HG02840 (cell line): ENCODE results near the gene TMEM138.

Experiments
- ATAC-seq: cut with Tn5 transposase; IDR thresholded peaks from one replicate; pipeline ENCODE4 v1.9.1; 2021; ENCODE audit warnings: mild to moderate bottlenecking, moderate library complexity, moderate number of reproducible peaks; ENCODE audit not compliant: unreplicated experiment, low FRiP score

TMEM138 gene

DNA sequence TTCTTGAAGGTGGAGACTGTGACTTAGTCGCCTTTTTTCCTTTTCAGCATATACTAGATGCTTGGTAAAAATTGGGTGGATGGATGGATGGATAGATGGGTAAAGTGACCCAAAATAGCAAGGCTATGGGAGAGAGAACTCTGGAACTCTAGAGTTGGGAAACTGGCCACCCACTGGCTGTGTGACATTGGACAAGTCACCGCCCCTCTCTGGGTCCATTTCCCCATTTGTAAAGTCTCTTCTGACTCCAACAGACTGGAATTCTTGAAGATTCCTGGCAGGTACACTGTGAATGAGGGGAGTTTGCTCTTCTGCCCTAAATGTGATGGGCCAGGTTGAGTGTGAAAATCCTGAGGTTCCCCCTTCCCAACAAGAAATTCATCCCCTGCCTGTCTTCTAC lies 21.2 kb upstream of the TMEM138 start:
- no peak for ATAC-seq

DNA sequence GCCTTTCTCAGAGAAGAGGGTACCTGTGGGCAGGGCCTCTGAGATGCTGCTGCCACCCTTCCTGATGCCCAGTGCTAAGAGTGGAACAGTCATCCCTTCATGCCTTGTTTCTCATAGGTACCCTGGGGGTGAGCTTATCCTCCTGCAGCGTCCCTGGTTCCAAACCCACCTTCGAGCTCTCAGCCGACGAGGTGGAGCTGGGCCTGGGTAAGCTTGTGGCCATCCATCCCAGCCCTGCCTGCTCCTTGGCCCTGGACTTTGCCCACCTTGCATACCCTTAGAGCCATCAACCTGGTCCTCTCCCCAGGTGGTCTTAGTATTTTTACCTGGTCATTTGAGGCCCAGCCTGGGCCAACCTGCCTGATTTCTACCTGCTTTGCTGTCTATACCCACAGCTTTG lies 20.5 kb upstream of the TMEM138 start:
- ATAC-seq: no peak

DNA sequence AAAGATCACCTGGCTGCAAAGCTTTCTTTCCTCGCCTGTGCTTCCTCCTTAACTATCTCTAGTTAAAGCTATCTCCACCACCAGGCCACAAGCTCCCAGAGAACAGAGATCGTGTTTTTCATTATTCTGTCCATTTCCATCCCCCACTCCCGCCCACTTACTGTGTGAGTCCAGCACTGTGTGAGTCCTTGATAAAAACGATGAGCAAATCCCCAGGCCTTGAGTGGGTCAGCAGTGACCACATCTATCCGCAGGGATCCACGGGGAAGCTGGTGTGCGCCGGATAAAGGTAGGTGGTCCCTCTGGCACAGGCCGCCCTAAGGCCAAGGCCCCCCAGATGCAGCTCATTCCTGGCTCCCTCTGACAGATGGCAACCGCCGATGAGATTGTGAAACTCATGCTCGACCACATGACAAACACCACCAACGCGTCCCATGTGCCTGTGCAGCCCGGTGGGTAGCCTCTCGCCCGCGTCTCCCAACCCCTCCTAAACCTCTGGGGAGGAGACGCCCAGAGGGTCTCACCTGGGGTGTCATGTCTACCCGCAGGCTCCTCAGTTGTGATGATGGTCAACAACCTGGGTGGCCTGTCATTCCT lies 19.9 kb upstream of the TMEM138 start:
- no peak for ATAC-seq

DNA sequence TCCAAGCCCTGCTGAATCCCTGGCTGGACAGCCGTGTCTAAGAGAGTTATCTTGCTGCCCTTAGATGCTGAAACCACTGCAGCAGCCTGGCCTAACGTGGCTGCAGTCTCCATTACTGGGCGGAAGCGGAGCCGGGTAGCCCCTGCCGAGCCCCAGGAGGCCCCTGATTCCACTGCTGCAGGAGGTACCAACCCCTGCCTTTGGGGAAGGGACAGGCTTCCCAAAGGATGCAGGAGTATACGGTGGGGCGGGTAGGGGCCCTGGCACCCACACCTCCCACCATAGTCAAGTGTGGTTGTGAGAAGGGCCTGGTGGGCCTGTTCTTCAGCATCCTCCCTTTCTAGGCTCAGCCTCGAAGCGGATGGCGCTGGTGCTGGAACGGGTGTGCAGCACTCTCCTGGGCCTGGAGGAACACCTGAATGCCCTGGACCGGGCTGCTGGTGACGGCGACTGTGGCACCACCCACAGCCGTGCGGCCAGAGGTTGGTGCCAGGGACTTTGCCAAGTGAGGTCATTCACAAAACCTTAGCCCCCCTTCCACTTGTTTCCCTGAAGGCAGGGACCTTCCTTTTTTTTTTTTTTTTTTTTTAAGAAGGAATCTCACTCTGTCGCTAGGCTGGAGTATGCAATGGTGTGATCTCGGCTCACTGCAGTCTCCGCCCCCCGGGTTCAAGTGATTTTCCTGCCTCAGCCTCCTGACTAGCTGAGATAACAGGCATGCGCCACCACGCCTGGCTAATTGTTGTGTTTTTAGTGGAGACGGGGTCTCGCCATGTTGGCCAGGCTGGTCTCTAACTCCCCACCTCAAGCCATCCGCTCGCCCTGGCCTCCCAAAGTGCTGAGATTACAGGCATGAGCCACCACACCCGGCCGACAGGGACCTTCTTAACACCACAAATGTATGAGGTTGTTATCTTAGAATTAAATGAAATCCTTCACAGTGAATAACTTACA lies 18.1 kb upstream of the TMEM138 start:
- no peak for ATAC-seq

DNA sequence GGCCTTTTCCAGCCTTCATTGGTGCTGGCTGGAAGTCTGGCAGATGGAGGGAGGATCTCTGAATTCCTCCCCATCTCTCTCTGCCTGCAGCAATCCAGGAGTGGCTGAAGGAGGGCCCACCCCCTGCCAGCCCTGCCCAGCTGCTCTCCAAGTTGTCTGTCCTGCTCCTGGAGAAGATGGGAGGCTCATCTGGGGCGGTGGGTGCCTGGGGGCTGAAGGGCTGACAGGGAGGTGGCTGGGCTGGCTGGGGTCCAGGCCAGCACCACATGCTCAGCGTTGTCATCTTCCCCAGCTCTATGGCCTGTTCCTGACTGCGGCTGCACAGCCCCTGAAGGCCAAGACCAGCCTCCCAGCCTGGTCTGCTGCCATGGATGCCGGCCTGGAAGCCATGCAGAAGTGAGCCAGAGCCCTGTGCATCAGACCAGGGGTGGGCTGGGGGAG lies 17.0 kb upstream of the TMEM138 start:
- no peak for ATAC-seq

DNA sequence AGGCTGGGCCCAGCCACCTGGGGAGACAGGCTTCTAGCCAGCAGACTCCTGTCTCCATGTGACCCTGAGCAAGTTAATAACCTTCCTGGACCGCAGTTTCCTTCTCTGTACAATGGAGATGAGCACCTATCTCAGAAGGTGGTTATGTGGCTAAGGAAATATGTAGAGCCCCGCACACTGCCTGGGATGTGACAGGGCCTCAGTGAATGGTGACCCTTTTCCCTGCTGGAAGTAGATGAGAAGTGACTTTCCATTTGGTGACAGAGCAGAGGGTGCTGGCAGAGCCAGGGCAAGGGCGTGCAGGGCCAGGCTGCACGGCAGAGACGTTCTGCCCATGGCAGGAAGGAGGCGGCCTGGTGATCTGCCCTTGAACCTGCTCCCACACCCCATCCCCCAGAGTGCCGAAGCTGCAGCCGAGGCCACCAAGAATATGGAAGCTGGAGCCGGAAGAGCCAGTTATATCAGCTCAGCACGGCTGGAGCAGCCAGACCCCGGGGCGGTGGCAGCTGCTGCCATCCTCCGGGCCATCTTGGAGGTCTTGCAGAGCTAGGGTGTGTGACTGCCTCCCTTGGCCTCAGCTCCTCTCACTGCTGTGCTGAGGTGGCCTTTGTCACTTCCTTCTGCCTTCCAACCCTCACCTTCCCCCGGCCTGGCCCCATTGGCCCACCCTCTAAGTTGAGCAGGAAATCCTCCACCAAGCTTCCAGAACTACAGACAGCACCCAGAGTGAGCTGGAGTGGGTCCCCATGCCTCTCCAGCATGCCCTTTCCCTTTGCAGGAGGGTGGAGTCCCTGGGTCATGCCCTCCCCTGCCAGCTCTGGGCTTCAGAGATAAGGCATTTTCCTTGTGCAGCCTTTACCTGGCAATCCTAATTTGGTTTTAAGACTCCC lies 16.0 kb upstream of the TMEM138 start:
- ATAC-seq: no peak

DNA sequence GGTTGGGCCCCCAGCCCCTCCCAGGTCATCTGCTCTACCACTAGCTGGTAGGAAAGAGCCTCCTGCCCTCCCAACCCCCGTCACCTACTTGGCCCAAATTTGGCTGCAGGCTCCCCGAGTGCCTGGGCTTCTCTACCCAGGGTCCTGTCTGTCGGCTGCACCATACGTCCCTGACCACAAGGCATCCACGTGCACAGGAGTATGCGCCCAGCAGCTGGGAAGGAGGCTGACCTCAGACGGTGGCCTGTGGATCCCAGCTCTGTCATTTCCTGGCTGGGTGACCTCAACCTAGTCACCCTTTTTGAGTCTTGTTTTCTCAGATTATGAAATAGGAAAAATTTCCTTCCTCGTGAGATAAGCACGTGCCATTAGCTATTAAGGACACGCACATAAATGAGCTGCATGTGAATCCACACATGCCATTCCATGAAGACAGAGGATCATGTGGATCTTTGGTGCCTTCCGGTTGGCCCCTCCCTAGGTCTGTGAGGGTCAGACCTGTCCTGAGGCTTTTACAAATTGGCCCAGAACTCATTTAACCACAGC lies 14.2 kb upstream of the TMEM138 start:
- no peak for ATAC-seq

DNA sequence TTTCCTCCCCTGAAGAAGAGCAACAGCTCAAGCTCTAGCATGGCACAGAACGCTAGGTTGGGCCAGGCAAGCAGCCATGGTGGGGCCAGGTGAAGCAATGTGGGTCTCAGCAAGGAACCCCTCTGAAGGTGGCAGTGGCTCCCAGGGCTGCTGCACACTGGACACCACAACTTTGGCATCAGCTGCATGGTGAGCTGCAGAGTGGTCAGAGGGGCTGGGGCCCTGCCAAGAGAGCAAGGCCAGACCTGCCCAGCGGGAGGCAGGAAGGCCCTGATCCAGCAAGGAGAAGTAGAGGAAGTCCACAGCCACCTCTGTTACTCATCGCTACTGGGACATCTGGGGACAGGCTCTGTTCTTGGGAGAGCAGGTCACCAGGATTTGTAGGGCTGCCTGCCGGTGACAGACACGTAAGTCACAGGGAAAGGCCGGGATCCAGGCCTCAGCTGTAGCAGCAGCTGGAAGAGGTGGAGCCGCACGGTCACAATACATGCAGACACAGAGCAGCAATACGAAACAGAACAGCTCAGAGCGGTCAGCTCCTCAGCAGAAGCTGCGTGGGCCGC lies 12.9 kb upstream of the TMEM138 start:
- no peak for ATAC-seq

DNA sequence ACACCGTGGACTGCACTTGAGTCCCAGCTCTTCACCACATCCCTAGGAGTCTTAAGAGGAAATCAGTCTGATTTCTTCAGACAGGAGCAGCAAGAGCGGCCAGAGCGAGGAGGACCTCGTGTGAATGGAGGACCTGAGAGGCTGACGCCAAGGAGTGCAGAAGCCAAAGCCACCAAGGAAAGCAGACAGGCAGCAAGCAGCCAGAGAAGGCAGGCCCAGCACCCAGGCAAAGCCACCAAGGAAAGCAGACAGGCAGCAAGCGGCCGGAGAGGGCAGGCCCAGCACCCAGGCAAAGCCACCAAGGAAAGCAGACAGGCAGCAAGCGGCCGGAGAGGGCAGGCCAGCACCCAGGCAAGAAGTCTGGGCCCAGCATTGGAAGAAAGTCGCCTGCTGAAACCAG lies 12.3 kb upstream of the TMEM138 start:
- ATAC-seq: no peak

DNA sequence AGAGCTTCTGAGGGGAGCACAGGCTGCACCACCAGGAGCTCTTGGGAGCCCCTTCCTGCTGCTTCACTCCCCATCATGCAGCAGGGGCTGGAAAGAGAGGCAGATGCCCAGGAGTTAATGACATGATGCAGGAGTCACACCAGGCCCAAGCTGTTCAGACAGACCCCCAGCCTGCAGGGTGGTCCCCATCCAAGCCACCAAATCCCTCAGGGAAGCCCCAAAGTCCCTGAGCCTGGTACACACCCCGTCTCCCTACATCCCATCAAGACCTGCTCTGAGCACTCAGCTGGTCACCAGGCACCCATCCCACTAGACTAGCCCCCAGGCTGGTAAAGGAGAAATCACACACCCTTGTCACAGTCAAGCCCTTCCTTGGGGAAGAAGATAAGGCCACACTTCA lies 11.8 kb upstream of the TMEM138 start:
- ATAC-seq: no peak

DNA sequence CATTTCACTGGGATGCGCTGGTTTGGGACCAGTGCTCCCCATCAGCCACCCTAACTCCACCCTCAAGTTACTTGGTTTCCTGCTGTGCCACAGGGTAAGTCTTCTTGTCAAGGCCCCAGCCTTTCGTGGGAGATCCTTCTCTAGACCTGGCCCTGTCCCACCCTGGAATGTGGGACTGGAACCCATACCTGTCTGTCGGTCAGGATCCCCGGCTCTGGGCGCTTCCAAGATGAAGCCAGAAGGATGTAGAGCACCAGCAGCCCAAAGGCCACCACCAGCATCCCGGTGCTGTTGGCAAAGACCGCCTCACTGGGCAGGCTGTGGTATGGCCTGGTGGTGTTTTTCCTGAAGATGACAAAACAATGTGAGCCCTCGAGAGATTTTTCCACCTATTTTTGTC lies 11.4 kb upstream of the TMEM138 start:
- no peak for ATAC-seq

DNA sequence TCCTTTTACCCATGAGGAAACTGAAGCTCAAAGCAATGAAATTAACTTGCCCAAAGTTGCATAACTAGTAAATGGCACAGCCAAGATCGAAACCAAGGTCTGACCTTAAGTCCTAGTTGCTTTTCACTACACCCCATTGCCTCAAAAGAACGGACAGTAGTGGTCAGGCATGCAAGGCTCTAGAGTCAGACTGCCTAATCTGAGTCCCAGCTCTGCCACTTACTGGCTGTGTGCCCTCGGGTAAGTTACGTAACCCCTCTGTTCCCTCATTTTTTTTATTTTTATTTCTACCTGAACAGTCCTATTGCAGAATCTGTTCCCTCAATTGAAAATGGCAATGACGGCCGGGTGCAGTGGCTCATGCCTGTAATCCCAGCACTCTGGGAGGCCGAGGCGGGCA lies 10.1 kb upstream of the TMEM138 start:
- no peak for ATAC-seq

DNA sequence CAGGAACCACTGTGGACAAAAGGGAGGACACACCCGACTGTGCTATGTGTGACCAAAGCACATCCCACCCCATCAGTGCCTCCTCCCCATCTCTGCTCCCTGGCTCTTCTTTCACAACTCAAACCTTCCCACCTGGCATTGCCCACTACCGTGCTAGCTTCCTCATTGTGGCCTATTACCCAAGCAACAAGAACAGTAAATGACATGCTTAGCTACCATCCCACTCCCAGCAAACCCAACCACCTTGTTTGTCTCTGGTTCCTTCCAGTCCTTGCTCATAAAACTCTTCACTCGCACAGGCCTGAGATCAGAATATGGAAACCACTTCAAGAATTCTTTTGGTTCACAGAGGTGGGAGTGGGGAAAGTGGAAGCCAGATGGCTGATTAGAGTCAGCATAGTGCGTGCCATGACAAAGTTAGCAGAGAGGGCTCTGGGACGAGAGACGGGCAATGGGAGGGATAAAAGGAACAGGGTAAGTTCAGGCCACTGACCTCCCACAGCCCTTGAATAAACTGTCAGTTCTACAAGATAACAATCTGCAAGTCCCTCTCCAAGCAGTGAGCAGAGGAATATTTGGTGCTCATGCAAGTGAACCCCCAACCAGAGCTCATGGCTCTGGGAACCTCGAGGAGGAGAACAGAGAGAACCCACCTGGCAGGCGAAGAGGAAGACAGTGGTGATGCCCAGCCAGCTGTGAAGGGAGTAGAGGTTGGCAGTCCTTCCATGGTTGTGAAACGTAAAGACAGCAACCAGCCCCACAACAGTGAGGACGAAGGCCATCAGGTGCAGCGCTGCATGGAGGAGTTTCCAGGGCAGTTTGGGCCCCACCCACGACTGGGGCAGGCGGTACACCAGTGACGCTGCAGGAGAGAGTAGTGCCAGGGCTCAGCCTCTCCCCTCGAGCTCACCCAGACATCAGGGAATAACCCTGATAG lies 8.8 kb upstream of the TMEM138 start:
- ATAC-seq: no peak

DNA sequence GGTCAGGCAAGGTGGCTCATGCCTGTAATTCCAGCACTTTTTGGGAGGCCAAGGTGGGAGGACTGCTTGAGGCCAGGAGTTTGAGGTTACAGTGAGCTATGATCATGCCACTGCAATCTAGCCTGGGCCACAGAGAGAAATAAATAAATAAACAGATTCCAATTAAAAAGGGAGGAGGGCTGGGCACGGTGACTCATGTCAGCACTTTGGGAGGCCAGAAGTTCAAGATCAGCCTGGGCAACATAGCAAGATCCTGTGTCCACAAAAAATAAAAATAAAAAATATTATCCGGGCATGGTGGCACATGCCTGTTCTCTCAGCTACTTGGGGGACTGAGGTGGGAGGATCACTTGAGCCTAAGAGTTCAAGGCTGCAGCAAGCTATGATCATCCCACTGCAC lies 8.0 kb upstream of the TMEM138 start:
- no peak for ATAC-seq

DNA sequence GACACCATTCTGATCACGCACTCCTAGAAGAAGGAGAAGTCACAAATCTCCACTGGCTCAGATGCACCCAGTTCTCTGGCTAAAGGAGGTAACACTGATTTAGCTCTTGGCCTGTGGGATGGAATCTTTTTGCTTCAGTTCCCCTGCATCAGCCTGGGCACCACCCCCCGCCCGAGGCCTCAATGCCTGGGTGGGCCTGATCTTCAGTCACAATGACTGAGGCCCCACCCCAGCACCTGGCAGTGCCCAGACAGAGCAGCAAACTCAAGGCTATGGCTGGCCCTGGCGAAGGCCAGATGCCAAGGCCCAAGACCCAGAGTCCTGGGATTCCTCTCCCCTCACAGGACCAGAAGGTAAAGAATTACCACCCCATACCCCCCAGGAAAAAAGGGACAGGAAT lies 5.5 kb upstream of the TMEM138 start:
- no peak for ATAC-seq

DNA sequence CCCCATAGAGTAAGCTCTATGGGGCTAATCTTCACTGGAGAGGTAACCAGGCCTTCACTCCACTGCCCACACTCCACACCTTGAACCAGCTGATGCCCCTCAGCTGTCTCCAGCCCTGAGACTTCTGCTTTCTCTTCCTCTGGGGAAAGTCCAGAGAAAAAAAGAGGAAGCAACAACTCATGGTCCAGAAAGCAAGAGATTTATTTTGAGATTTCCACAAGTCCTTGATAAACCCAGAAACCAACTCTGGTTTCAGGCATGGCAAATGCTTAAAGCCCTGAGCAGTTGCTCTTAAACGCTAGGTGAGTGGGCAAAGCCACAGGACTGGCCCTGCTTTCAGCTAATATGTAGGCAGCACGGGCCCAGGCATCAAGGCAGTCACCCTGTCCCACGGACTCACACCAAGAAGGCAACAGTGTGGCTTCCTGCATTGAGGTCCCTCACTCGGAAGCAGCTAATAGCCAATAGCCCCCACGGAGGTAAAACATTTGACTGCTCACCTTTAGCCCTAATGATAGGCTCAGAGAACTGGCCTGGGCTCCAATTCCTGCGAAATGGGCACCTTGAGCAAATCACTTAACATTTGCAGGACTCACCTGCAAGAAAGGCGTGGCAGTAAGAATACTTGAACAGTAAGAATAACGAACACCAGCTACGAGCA lies 4.8 kb upstream of the TMEM138 start:
- no peak for ATAC-seq

DNA sequence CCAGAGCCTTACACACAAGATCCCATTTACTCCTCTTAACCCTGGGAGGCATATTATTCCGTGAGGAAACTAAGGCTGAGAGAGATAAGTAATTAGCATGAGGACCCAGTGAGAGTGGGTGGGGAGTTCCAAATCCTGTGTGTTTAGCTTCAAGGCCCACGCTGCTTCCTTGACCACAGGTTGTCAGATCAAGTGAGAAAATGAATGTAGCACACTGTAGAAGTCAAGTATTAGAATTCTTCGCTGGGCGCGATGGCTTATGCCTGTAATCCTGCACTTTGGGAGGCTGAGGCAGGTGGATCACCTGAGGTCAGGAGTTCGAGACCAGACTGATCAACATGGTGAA lies 4.3 kb upstream of the TMEM138 start:
- no peak for ATAC-seq

DNA sequence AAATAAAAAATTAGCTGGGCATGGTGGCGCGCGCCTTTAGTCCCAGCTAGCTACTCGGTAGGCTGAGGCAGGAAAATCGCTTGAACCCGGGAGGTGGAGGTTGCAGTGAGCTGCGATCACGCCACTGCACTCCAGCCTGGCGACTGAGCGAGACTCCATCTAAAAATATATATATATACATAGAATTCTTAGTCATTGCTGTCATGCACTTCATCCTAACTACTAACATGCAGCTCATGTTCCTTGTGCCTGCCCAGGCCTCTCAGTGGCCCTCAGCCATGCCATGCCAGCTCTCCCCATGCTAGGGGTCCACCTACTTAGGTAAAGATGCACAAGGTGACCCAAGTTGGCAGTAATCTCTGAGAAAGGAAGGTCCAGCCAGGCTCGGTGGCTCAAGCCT lies 3.6 kb upstream of the TMEM138 start:
- no peak for ATAC-seq

DNA sequence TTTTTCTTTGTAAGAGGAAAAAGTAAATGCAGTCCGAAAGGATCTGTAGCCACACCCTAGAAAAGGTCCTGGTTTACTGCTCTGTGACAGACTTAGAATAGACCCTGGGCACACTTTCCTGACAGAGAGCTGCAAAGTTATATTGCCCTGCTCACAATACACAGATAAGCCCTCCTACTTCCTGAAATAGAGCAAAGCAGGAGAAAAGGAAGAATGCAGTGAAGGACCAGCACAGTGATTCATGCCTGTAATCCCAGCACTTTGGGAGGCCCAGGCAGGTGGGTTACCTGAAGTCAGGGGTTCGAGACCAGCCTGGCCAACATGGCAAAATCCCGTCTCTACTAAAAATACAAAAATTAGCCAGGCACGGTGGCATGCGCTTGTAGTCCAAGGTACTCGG lies 2.7 kb upstream of the TMEM138 start:
- no peak for ATAC-seq
